Ishikawa (cell line): ENCODE results near the gene DLK2.

Source experiments
- TCF12 ChIP-seq: IDR thresholded peaks from 2 replicates; pipeline ENCODE4 v1.6.1; 2012; ENCODE audit warnings: low read depth
- TF ChIP-seq, protein P1 (sequence below): IDR thresholded peaks from 2 replicates; pipeline ENCODE4 v1.6.1; 2012

DNA sequence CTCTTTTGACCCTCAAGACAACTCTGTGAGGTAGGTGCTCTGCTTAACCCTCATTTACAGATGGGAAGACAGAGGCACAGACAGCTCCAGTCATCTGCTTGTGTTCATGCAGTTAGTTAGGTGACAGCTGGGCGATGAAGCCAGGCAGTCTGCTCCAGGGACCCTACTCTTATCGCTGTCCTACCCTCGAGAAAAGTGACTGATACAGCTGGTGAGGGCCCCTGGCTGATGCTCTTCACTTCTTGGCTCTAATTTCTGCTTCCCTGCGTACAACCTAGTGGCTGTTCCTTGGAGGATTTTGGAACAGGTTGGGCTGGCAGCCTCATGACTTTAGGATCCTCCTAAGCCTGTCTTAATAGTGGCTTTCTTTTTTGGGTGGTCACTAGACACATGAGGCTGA is 12.9 kb upstream of the DLK2 start:
- TF ChIP-seq, protein P1, sequence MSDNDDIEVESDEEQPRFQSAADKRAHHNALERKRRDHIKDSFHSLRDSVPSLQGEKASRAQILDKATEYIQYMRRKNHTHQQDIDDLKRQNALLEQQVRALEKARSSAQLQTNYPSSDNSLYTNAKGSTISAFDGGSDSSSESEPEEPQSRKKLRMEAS = no peak
- TF ChIP-seq TCF12 = no peak
